Measurements from ENCODE around the gene IL18R1. TPM values are rescaled to one million over a fixed set of nuclear protein-coding genes. Genes with fewer than 3 reads are reported as not detected.
A peak's percentile ranks its signal among the peaks of the same experiment; 100 is the strongest.
"Not testable (repeated sequence)": the region's sequence is repeated elsewhere in the genome, so short reads cannot be mapped to it uniquely, and the experiment has no call there.

The IL18R1 gene
- total and polyA plus RNA-seq, 4 donors, result 7.5 to 63.5 (median 25.7) TPM

DNA sequence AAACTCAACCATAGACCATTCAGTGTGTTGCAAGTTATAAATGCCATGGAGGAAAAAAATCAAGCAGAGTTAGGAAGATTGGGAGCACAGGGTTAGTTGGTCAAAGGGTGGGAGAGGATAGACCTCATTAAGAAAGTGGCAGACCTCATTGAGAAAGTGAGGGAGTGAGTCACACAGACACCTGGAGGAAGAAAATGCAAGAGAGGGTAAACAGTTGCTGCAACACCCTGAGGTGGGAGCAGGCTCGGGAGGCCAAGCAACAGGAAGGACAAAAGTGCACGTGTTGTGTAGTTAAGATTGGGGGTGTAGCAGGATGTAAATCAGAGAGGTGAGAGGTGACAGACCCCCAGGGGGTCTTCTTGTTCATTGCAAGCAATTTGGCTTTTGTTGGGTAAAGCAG, 37.9 kb upstream of the IL18R1 start:
- H3K36me3 ChIP-seq (ENCODE audit: control insufficient read depth in 4 of 4, insufficient read depth in 4 of 4, low read length in 4 of 4), result no peaks in the 10 kb centered on the region

GRCh38 chr2:102318437-102318836, 37.2 kb upstream of the IL18R1 start:
- H3K9me3 ChIP-seq (ENCODE audit: control insufficient read depth in 4 of 4, insufficient read depth in 3 of 4, low read length in 3 of 4), result peaks cover 0 to 1% (median 0%) of the 10 kb centered on the region in 4 donors
- no peak overlapping the region for H3K27ac ChIP-seq (ENCODE audit: low read depth in 1 of 2, low read length in 1 of 2)
- no peaks in the 10 kb centered on the region for H3K27me3 ChIP-seq (ENCODE audit: control insufficient read depth in 3 of 3, insufficient read depth in 3 of 3, low read length in 2 of 3)
- 94 to 100% methylated on average over 2 of the region's 2 CpGs for WGBS, 2 donors
- H3K4me3 ChIP-seq, result no peak overlapping the region
- H3K4me1 ChIP-seq (ENCODE audit: control insufficient read depth in 5 of 5, insufficient read depth in 5 of 5, low read length in 5 of 5), result no peaks in the 10 kb centered on the region
- no peak for DNase-seq
- H3K9ac ChIP-seq (ENCODE audit: insufficient read depth in 1 of 2, low read length in 2 of 2), result no peak overlapping the region
- H3K36me3 ChIP-seq (ENCODE audit: control insufficient read depth in 4 of 4, insufficient read depth in 4 of 4, low read length in 4 of 4), result no peaks in the 10 kb centered on the region
- ATAC-seq (ENCODE audit: insufficient read depth, low FRiP score), result no peak
- TF ChIP-seq, protein P1, sequence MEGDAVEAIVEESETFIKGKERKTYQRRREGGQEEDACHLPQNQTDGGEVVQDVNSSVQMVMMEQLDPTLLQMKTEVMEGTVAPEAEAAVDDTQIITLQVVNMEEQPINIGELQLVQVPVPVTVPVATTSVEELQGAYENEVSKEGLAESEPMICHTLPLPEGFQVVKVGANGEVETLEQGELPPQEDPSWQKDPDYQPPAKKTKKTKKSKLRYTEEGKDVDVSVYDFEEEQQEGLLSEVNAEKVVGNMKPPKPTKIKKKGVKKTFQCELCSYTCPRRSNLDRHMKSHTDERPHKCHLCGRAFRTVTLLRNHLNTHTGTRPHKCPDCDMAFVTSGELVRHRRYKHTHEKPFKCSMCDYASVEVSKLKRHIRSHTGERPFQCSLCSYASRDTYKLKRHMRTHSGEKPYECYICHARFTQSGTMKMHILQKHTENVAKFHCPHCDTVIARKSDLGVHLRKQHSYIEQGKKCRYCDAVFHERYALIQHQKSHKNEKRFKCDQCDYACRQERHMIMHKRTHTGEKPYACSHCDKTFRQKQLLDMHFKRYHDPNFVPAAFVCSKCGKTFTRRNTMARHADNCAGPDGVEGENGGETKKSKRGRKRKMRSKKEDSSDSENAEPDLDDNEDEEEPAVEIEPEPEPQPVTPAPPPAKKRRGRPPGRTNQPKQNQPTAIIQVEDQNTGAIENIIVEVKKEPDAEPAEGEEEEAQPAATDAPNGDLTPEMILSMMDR (IDR thresholded peaks at IDR 0.05; ENCODE audit: control extremely low read depth, extremely low read depth), result no peak

More for the DNA sequence above, 37.9 kb upstream of the IL18R1 start:
- WGBS, 2 donors, result 18 to 19% methylated on average over 2 of the region's 2 CpGs
- TF ChIP-seq, protein P1 (IDR thresholded peaks at IDR 0.05; ENCODE audit: control extremely low read depth, extremely low read depth), result no peak
- Histone ChIP-seq H3K9ac (ENCODE audit: insufficient read depth in 1 of 2, low read length in 2 of 2) (no peak overlapping the region), H3K4me3 (no peak overlapping the region), H3K9me3 (ENCODE audit: control insufficient read depth in 4 of 4, insufficient read depth in 3 of 4, low read length in 3 of 4) (peaks cover 0 to 1% (median 0%) of the 10 kb centered on the region in 4 donors), H3K27me3 (ENCODE audit: control insufficient read depth in 3 of 3, insufficient read depth in 3 of 3, low read length in 2 of 3) (no peaks in the 10 kb centered on the region), H3K4me1 (ENCODE audit: control insufficient read depth in 5 of 5, insufficient read depth in 5 of 5, low read length in 5 of 5) (no peaks in the 10 kb centered on the region), H3K27ac (ENCODE audit: low read depth in 1 of 2, low read length in 1 of 2) (no peak overlapping the region)
- ATAC-seq (ENCODE audit: insufficient read depth, low FRiP score), result no peak
- DNase-seq, result no peak

- no peak for DNase-seq
- H3K4me1 ChIP-seq (ENCODE audit: control insufficient read depth in 5 of 5, insufficient read depth in 5 of 5, low read length in 5 of 5), result no peaks in the 10 kb centered on the region
- H3K9ac ChIP-seq (ENCODE audit: insufficient read depth in 1 of 2, low read length in 2 of 2), result no peak overlapping the region
- no peak overlapping the region for H3K4me3 ChIP-seq
- H3K9me3 ChIP-seq (ENCODE audit: control insufficient read depth in 4 of 4, insufficient read depth in 3 of 4, low read length in 3 of 4), result peaks cover 0 to 1% (median 0%) of the 10 kb centered on the region in 4 donors
- H3K27ac ChIP-seq (ENCODE audit: low read depth in 1 of 2, low read length in 1 of 2), result peak overlapping the region in 1 of 2 donors; percentile 1
- ATAC-seq (ENCODE audit: insufficient read depth, low FRiP score), result no peak
- 77 to 83% methylated on average over 6 of the region's 6 CpGs for WGBS, 2 donors
- no peaks in the 10 kb centered on the region for H3K27me3 ChIP-seq (ENCODE audit: control insufficient read depth in 3 of 3, insufficient read depth in 3 of 3, low read length in 2 of 3)
- no peaks in the 10 kb centered on the region for H3K36me3 ChIP-seq (ENCODE audit: control insufficient read depth in 4 of 4, insufficient read depth in 4 of 4, low read length in 4 of 4)
- TF ChIP-seq, protein P1 (IDR thresholded peaks at IDR 0.05; ENCODE audit: control extremely low read depth, extremely low read depth), result no peak
Observed at GRCh38 chr2:102321941-102322719, 33.5 kb upstream of the IL18R1 start.

- not testable (repeated sequence) for H3K9ac ChIP-seq (ENCODE audit: insufficient read depth in 1 of 2, low read length in 2 of 2); DNase-seq; H3K27ac ChIP-seq (ENCODE audit: low read depth in 1 of 2, low read length in 1 of 2)
Observed at GRCh38 chr2:102324914-102325313, 30.7 kb upstream of the IL18R1 start.

More at GRCh38 chr2:102324914-102325313, 30.7 kb upstream of the IL18R1 start:
- H3K4me3 ChIP-seq; ATAC-seq (ENCODE audit: insufficient read depth, low FRiP score); H3K27me3 ChIP-seq (ENCODE audit: control insufficient read depth in 3 of 3, insufficient read depth in 3 of 3, low read length in 2 of 3); H3K36me3 ChIP-seq (ENCODE audit: control insufficient read depth in 4 of 4, insufficient read depth in 4 of 4, low read length in 4 of 4); H3K9me3 ChIP-seq (ENCODE audit: control insufficient read depth in 4 of 4, insufficient read depth in 3 of 4, low read length in 3 of 4); H3K4me1 ChIP-seq (ENCODE audit: control insufficient read depth in 5 of 5, insufficient read depth in 5 of 5, low read length in 5 of 5): not testable (repeated sequence)
- 84 to 92% methylated on average over 5 of the region's 5 CpGs for WGBS, 2 donors

Data from lung (tissue), 12 donors.